Fibroblast of skin of right quadriceps (primary cell): Measurements from ENCODE around the gene CDCP1.
A peak's percentile ranks its signal among the peaks of the same experiment; 100 is the strongest.

Source experiments
- DNase-seq: peaks from one replicate; pipeline ENCODE4 v3.0.0-alpha.2; 2013

CDCP1 gene, protein sequence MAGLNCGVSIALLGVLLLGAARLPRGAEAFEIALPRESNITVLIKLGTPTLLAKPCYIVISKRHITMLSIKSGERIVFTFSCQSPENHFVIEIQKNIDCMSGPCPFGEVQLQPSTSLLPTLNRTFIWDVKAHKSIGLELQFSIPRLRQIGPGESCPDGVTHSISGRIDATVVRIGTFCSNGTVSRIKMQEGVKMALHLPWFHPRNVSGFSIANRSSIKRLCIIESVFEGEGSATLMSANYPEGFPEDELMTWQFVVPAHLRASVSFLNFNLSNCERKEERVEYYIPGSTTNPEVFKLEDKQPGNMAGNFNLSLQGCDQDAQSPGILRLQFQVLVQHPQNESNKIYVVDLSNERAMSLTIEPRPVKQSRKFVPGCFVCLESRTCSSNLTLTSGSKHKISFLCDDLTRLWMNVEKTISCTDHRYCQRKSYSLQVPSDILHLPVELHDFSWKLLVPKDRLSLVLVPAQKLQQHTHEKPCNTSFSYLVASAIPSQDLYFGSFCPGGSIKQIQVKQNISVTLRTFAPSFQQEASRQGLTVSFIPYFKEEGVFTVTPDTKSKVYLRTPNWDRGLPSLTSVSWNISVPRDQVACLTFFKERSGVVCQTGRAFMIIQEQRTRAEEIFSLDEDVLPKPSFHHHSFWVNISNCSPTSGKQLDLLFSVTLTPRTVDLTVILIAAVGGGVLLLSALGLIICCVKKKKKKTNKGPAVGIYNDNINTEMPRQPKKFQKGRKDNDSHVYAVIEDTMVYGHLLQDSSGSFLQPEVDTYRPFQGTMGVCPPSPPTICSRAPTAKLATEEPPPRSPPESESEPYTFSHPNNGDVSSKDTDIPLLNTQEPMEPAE

DNA sequence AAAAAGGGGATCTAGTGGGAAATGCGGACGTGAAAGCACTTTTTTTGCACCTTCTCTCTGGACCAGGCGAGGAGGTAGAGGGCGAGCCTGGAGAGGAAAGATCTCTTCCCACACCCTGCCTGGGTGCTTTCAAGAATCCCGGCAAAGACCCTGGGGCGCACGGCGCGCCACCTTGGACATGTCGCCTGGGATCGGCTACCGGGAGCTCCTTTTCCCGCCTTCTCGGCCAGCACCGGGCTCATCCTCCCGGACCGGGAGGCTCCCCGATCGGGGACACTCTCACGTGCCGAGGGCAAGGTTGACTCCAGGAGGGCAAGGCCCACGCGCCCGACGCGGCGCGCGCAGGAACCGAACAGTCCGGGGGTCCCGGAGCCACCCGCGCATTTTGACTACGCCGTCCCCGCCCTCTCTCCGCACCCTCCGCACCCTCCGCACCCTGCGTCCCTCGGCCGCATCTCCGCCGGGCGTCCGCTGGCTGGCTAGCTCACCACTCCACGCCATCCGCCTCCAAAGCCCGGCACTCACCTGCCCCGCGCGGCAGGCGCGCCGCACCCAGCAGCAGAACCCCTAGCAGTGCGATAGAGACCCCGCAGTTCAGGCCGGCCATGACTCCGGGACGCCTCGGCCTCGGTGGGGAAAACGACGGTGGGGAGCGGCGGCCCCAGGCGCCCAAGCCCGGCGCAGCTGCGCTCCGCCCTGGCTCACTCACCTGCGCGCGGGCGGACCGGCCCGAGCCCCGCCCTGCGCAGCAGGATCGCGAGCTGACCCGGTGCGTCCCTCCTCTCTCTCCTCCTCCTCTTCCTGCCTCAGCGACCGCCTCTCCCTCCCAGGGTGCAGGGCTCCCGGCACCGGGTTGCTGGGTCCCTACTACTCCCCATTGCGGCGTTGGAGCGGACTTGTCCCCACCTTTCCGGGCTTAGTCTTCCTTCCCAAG, at the start of gene CDCP1:
TSS of gene CDCP1 (minus strand) at position 698 of the 934 bp plus-strand sequence. CDS start at position 607, 91 bp downstream.
- no peak for DNase-seq

DNA sequence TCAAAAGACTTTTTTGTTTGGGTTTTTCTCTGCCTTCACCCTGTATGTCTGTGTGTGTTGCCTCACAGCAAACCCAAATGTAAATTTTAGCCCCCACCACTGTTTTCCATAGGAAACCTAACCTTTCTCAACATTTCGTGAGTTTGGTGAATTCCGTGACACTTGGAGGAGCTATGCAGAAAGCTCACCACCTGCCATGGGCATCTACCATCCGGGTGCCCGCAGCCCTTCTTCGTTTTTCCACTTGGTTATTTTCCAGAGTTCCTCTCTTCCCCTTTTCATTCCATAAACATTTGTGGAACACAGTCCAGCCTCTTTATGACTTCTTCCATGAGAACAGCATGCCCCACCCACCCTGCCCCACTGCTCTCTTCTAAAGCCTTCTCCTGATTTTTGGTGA, 48.6 kb upstream of the CDCP1 start:
- DNase-seq: no peak

DNA sequence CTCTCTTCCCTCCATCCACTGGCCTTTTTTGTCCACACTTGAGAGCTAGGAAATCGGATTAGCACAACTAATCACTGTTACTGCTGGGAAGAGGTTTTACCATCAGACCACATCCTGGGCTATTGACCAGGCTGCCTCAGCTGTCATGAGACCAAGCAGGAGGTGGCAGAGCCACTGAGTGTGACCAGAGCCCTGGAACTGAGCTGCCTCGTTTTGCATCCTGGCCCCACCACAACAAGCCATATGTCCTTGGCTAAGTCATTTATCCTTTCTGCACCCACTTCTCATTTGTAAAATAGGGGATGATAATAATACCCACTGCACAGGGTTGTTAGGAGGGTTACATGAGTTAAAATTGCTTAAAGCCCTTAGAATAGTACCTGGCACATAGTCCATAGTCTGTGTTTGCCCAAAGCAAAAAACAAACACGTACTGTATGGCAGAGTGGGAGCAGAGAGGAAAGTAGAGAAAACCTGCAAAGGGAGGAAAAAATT, 45.8 kb upstream of the CDCP1 start:
- DNase-seq: no peak

DNA sequence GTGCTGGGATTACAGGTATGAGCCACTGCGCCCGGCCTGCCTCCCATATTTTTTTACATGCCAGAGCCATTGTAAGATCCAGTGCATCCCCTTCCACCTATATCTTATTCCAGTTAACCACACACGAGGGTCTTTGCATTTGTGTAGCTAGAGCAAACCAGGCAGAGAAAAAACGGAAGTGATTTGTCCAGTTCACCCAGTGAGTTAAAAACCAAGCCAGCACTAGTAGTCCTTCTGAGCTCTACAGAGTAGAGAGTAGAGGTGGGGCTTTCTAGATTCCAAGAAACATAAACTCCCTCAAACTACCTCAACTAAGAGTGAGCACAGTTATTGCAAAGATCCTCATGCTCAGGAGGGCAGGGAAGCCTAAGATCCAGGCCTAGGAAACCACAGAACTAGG, 45.2 kb upstream of the CDCP1 start:
- DNase-seq: no peak

DNA sequence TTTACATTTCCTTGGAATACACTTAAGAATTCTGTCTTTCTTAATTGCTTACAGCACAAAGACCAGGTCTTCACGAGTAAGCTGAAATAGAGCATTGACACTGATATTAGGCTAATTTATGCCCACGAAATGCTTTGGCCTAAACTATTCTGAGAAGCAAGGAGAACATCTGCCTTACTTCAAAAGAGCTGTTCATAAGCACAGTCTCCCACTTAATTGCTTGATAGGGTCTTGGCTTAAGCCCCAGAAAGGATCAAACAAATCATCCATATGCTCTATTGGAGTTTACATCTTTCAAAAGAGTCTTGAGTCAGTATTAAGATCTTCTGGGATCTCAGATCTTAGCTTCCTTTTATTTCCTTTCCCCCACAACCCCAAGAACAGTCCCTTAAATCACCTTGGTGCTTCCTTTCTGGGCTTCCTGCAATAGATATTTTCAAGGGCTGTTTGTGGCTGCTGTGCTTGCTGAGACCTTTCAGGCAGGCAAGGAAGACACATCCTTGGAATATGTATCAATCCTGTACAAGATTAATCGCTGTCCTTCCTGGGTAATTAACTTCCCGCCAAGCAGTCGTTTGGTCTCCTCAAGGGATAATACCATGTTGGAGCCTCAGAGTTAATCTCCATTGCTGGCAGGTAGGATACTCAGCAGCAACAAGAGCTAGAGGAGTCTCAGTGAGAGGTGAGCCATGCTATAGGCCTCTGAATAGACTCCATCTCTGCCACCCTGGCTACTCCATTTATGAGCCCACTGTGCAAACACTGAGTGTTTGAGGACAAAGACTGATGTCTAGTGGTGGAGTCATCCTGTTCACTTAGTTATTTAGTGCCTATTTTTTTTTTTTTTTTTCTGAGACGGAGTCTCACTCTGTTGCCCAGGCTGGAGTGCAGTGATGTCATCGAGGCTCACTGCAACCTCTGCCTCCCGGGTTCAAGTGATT, 42.8 kb upstream of the CDCP1 start:
- no peak for DNase-seq

DNA sequence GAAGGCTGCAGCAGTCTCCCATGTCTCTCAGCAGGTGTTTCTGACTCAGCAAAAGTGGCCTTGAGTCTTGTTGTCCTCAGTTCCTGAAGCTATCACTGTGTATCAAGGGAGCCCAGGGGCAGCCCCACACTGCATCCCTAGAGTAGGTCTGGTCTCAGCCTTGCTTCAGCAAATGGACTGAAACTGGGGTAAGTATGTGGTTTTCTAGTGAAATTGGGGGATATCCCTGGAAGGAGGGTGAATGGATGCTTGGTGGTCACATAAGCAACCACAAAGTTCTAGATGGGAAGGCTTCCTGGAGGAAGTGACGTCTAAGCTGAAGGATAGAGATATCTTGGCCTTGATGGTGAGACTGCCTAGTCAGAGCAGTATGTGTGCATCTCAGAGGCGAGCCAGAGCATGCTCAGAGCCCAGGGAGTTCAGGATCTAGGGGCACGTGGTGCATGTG, 41.5 kb upstream of the CDCP1 start:
- DNase-seq: no peak

DNA sequence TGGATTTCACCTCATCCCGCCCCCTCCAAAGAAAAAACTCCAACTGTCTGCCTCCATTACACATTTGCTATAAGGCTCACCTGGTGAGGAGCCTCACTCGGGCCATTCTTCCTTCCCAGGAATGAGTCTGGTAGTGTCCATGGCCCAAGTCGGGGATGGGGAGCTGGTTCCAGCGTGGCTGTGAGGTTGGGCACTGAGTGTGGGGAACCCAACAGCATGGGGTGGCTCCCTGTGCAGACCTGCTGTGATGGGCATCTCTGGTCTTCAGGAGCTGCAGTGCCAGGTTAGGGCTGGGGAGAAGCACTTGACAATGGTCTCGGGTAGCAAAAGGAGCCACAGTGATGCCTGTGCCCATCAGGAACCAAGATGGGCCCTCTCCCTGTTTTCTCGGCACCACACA, 40.7 kb upstream of the CDCP1 start:
- DNase-seq: no peak

DNA sequence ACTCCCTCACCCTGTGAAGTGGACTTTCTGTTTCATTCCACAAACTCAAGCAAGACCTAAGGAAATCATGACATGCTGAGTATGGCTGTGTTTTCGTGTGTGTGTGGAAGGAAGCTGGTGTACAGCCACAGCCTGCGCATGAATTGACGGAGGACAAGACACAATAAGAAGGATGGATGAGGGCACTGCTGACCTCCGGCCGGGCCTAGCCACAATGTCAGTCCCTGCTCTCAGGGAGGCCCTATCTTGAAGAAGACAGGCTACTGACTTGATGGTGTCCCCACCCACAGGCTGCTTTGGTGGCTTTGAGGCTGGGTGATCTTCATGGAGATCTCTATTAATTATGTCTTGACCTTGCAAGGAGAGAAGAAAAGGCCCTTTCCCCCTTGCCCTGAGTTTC, 39.3 kb upstream of the CDCP1 start:
- DNase-seq: no peak

DNA sequence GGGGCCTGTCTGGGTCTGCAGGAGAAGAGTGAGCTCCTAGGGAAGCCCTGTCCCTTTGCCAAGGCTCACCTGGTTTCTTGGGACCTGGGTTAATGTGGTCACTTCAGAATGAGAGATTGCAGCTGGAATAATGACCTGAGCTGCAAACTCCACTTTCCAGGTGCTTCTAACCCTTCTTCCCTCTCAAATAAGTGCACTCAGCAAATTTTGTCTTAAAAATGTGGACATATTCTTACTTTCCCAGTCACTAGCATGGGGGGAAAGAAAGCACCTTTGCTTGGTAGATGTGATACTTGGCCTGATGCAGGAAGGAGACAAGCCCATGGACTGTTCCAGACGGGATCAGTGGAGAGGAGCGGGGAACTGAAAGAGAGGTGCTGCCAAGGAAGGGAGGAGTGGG, 38.9 kb upstream of the CDCP1 start:
- DNase-seq: no peak

DNA sequence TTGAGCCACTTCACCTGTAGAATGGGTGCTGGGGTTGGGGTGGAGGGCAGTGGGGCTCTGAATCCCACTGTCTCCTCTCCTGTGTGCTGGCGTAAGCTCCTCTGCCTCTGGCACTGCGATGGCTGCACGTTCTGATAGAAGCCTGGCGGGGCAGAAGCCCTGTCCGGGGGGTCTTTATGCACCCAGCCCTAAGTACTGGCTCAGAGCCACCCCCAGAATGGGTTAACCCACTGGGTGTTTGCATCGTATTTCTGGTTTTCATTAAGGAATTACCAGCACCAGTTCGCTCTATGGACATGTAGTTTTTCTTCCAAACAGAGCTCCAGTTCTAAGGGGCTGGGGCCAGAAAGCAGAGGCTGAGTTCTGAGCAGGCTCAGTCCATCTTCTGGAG, 37.7 kb upstream of the CDCP1 start:
- no peak for DNase-seq

DNA sequence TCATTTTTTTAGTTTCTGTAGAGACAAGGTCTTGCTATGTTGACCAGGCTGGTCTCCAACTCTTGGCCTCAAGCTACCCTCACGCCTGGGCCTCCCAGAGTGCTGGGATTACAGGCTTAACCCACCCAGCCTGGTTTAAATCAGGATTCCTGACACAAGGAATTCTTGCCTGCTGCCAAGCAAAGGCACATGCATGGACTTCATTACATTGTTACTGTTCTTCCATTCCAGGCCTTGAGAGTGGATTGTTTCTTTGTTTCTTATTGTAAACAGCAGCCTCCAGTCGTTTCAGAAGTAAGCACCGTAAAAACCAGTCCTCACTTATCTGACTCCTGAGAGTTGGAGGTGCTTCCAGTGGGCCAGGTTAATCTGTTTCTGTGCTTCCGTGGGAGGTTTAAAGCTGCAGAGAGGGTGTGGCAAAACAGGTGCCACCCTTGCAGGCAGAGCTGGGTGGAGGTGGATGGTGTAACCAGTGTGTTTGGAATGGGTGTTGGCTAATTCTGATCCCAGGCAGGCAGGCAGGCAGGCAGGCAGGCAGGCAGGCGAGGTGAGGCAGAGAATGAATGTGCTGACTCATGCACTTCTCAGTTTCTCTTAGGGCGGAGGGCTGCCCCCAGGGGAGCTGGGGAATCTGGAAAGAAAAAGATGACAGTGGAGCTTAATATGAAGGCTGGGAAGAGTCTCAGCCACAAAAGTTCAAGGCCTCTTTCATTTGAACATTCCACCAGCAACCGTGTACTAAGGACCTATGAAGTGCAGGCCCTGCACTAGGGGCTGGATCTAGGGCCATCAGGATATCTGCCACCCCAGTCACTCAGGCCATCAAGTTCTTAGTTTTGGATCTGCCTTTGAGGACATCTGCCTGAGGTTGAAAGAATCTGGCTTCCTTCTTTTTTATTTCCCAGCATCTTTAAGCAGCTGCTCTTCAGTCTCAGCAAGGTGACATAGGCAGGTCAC, 37.0 kb upstream of the CDCP1 start:
- peak; percentile 86 for DNase-seq

DNA sequence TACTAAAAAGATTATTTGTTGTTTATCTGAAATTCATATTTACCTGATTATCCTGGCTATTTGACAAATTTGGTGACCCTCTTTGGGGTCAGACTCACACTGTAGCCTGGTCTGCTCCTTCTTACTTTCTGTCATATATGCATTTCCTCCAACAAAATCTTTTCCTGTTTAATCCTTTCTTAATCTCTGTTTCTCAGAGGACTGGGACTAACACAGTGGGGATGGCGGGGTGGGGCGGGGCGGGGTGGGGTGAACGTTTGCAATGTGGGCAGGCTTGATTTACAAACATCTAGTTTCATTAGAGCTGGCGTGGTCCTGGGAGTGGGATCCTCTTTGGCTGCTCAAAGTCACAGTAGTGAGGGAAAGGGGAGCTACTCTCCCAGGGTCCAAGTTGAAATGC, 35.3 kb upstream of the CDCP1 start:
- DNase-seq: no peak

DNA sequence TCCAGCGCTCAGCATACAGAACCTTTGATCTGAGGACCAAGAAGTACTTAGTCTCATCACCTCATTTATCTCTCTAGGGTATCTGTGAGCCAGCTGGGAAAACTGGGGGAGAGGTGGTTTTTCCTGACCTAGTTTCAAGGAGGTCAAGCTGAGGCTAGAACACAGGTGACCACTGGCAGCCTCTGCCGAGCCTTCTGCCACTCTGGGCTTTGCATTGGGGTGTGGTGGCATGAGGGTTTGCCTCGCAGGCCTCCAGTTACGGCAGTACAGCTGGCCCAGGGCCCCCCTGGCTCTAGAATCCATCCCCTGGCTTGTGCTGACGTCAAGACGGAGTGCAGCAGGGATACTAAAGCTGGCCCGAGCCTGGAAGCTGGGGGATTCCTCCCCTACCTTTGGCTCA, 34.7 kb upstream of the CDCP1 start:
- DNase-seq: no peak

DNA sequence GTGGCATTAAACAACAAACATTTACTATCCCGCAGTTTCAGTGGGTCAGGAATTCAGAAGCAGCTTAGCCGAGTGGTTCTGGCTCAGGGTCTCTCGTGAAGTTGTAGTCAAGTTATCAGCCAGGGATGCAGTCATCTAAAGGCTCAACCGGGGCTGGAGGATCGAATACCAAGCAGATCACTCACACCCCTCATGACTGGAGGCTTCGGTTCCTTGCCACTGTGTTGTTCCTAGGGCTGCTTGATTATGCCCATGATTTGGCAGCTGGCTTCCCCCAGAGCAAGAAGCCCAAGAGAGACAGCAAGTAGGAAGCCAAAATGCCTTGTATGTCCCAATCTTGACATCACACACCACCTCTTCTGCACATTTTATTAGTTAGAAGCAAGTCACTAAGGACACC, 33.9 kb upstream of the CDCP1 start:
- peak; percentile 80 for DNase-seq

DNA sequence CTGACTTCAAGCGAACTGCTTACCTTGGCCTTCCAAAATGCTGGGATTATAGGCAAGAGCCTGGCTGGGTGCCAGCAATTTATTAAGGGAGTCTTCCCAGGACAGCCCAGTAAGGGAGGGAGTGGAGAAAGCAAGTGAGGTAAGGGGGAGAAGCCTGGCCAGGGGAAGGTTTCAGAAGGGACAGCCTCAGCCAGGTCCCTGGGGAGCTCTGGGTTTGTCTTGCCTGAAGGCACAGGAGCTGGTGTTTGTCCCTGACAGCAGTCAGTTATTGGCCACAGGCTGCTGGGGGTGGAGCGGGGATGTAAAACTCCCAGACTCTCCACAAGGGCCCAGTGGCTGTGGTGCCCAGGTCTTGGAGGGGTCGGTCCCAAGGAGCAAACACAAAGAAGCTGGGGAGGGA, 33.0 kb upstream of the CDCP1 start:
- DNase-seq: no peak

DNA sequence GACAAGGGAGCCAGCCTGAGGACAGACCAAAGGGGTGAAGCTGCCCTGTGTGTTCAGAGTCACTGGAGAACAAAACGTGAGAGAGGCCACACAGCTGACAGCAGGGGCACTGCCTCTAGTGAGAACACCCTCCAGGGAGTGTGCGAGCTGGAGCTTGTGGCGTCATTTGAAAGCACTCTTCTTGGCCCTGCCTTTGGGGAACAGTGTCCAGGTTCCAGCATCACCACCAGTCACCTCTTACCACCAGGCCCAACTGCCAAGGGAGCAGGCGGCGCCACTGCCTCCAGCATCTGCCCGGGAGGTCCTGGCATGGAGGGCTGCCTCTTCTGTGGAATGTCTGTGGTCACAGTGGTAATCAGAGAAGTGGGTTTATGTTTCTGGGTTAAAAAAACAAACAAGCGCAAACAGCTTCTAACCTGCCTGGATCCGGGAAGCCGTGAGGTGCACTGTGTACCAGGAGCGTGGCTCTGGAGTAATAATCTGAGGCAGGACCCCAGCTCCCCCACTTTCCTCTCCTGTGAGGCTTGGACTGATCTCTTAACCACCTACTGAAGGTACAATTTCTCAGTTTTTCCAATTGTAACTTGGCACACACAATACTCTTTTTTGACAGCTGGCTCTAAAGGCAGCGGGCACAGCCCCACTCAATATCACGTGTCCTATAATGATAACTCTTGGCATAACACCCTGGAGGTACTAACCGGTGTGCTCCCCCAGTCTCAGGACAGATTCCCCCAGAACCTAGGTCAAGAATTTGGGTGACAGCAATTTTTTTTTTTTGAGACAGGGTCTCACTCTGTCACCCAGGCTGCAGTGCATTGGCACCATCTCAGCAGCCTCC, 32.2 kb upstream of the CDCP1 start:
- DNase-seq: peak; percentile 28

DNA sequence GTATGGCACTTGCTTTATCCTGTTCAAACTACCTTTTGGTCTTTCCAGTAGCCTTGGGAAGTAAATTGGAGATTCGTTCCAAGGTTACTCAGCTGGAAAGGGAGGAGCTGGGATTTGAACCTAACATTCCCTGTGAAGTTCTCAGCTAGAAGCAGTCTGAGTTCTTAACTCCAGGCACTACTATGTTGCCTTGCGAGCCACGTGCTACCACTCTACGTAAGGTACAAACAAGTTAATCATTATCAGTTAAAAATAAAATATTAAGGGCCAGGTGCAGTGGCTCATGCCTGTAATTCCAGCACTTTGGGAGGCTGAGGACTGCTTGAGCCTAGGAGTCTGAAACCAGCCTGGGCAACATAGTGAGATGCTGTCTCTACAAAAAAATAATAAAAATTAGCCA, 30.7 kb upstream of the CDCP1 start:
- no peak for DNase-seq

DNA sequence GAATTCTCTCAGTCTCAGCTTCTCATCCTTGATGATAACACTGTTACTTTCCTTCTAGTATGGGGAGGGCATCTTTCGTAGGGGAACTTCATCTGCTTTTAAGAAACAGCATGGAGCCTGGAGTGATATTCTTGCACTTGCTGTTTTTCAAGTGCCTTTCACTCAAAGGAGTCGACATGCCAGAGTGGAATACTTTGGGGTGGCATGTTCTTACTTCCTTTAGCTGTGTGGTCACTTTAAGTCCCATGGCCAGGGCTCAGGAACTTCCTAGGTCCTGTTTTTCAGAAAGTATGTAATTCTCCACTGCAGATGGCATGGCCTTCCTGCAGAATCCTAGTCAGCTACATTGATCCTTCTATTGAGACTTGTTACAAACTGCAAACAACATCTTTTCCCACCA, 28.1 kb upstream of the CDCP1 start:
- DNase-seq: no peak

DNA sequence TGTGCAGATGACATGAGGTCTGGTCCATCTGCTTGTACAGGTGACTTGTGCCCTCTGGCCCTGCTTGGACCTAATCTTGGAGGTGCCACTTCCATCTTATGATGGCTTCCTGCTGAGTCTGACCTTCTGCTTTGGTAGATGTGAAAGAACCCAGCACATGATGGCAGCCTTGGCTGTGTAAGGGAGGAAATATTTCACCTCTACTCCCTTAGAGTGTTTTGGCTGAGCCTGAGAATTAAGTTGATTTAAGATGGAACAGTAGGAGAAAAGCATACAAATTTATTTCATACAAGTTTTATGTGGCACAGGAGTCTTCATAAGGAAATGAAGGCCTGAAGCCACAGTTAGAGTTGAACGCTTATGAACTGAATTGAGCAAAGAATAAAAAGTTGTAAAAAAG, 27.6 kb upstream of the CDCP1 start:
- DNase-seq: no peak

DNA sequence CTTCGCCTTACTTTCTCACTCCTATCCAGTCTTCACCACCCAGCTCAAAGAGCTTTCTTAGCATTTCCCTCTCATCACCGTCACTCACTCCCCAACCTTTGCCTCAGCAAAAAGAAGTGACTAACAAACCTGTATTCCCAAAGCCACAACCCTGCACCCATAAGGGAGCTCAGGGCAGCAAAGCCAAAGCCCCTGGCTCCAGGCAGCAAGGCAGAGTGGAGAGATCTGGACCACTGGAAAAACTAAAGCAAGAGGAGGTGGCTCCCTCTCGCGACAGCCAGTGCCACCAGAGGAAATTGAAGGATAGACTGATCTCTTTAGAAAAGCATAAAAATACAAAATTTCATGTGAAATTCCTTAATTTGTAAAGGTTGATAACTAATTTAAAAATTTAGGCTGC, 25.1 kb upstream of the CDCP1 start:
- no peak for DNase-seq
